ENCODE data around the gene PNLIP. TPM values are rescaled to one million over a fixed set of nuclear protein-coding genes. Genes with fewer than 3 reads are reported as not detected.
A peak's percentile ranks its signal among the peaks of the same experiment; 100 is the strongest.

Gene PNLIP
- 1 to 10 TPM in 1 of 2 donors, not detected in 1; 5.0 TPM for total RNA-seq

- no peak within 1 kb of the TSS for H3K27ac ChIP-seq
- DNase-seq = no peak
- H3K4me3 ChIP-seq = no peak within 1 kb of the TSS
- intact Hi-C loops (cut with DNase I) = no loop called here
- no peaks in the 10 kb centered on the region for H3K36me3 ChIP-seq
- no peaks in the 10 kb centered on the region for H3K9me3 ChIP-seq
- no peak within 1 kb of the TSS for H3K9ac ChIP-seq (ENCODE audit: low read depth in 2 of 2, low read length in 2 of 2)
- H3K27me3 ChIP-seq = no peaks in the 10 kb centered on the region
- TF ChIP-seq, protein P1, sequence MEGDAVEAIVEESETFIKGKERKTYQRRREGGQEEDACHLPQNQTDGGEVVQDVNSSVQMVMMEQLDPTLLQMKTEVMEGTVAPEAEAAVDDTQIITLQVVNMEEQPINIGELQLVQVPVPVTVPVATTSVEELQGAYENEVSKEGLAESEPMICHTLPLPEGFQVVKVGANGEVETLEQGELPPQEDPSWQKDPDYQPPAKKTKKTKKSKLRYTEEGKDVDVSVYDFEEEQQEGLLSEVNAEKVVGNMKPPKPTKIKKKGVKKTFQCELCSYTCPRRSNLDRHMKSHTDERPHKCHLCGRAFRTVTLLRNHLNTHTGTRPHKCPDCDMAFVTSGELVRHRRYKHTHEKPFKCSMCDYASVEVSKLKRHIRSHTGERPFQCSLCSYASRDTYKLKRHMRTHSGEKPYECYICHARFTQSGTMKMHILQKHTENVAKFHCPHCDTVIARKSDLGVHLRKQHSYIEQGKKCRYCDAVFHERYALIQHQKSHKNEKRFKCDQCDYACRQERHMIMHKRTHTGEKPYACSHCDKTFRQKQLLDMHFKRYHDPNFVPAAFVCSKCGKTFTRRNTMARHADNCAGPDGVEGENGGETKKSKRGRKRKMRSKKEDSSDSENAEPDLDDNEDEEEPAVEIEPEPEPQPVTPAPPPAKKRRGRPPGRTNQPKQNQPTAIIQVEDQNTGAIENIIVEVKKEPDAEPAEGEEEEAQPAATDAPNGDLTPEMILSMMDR (IDR thresholded peaks at IDR 0.05) = no peak
- H3K4me1 ChIP-seq = no peaks in the 10 kb centered on the region
These were observed at the start of gene PNLIP for GRCh38 chr10:116545756-116546155. TSS of gene PNLIP (plus strand) at chr10:116545931. CDS start at chr10:116546093, 162 bp downstream.

- intact Hi-C loops (cut with DNase I) = no loop called here
- Histone ChIP-seq H3K27me3 (no peaks in the 10 kb centered on the region), H3K9me3 (no peaks in the 10 kb centered on the region), H3K9ac (ENCODE audit: low read depth in 2 of 2, low read length in 2 of 2) (no peak overlapping the region), H3K4me3 (no peak overlapping the region), H3K27ac (no peak overlapping the region), H3K4me1 (no peaks in the 10 kb centered on the region), H3K36me3 (no peaks in the 10 kb centered on the region)
- no peak for DNase-seq
- TF ChIP-seq, protein P1 (IDR thresholded peaks at IDR 0.05) = no peak
These were observed 40.9 kb upstream of the PNLIP start for GRCh38 chr10:116504786-116505185.

DNA sequence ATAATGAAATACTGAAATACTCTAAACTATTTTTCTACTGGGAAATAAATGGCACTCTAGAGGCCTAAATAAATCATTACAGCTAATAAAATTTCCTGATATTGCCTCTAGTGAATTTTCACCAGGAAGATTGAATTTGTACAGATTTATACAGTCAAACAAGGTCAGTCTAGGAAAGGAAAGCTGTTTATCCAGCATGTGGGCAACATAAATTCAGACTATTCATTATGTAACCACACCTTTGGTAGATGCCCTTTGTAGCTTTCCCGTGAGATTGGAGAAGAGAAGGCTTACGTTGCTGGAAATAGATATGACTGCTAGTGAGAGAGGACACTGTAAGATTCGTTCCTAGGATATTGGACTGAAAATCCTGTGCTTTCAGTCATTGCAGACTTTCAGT, 35.2 kb upstream of the PNLIP start:
- Histone ChIP-seq H3K9me3 (no peaks in the 10 kb centered on the region), H3K4me3 (no peak overlapping the region), H3K9ac (ENCODE audit: low read depth in 2 of 2, low read length in 2 of 2) (no peak overlapping the region), H3K4me1 (no peaks in the 10 kb centered on the region), H3K27me3 (no peaks in the 10 kb centered on the region), H3K27ac (no peak overlapping the region), H3K36me3 (no peaks in the 10 kb centered on the region)
- TF ChIP-seq, protein P1 (IDR thresholded peaks at IDR 0.05) = no peak
- intact Hi-C loops (cut with DNase I) = no loop called here
- DNase-seq = no peak

DNA sequence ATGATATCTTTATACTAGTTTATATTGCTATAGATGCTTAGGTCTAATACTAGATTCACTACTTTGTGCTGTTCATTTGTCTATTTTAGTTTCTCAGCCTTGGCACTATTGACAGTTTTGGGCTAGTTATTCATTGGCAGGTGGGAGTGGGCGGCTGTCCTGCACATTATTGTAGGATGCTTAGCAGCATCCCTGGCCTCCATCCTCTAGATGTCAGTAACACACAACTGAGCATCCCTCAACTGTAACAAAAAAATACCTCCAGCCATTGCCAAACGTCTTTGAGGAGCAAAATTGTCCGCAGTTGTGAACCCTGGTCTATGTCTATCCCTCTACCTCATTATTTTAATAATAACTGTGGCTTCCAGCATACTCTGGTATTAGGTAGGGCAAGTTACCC, 34.4 kb upstream of the PNLIP start:
- Histone ChIP-seq H3K36me3 (no peaks in the 10 kb centered on the region), H3K27ac (no peak overlapping the region), H3K27me3 (no peaks in the 10 kb centered on the region), H3K9ac (ENCODE audit: low read depth in 2 of 2, low read length in 2 of 2) (no peak overlapping the region), H3K4me1 (no peaks in the 10 kb centered on the region), H3K4me3 (no peak overlapping the region), H3K9me3 (no peaks in the 10 kb centered on the region)
- TF ChIP-seq, protein P1 (IDR thresholded peaks at IDR 0.05) = no peak
- intact Hi-C loops (cut with DNase I) = no loop called here
- no peak for DNase-seq

- Histone ChIP-seq H3K9ac (ENCODE audit: low read depth in 2 of 2, low read length in 2 of 2) (no peak overlapping the region), H3K9me3 (no peaks in the 10 kb centered on the region), H3K27ac (no peak overlapping the region), H3K4me3 (no peak overlapping the region), H3K36me3 (no peaks in the 10 kb centered on the region), H3K4me1 (no peaks in the 10 kb centered on the region), H3K27me3 (no peaks in the 10 kb centered on the region)
- intact Hi-C loops (cut with DNase I) = no loop called here
- DNase-seq = peak; percentile 32
- TF ChIP-seq, protein P1 (IDR thresholded peaks at IDR 0.05) = peak; percentile 82
These were observed 24.1 kb upstream of the PNLIP start for GRCh38 chr10:116521424-116522290.
